Measurements from ENCODE around the gene PPID.
"Not testable (repeated sequence)": the region's sequence is repeated elsewhere in the genome, so short reads cannot be mapped to it uniquely, and the experiment has no call there.

PPID gene

DNA sequence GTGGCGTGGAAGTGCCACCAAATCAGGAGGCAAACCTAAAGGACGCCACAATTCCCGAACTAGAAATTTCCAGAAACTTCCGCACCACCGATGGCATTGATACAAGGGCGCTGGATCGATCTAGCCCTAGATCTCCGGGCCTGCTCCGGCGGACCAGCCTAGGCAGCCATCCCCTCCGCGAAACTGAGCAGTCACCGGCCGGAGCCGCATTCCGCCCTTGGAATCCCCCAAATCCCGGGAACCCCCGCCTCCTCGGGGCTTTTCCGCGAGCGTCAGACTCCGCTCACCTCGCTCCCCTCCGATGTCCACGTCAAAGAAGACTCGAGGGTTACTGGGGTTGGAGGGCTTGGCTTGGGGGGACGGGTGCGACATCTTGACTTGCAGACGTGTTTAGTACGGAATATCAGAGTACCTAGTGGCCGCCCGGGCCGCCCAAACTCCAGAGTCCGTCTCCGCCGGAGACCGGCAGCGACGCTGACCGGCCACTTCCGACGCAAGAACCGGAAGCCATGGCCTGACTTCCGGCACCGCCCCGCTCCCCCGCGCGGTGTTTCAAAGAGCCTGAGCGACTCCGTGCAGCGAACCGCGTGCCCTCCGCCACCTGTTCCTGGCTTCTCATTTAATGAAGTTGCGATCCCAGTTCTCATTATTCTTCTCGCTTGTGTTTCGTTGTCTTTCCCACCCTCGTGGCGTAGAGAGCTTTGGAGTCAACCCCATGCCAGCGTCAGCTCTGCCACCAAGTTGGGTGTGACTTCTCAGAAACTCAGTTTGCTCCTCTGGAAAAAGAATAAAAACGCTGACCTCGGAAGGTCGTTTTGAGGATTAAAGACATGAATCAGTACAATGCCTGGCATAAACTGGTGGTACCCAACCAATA, at the start of gene PPID:
Gene PPID (minus strand): TSS at position 480 of the 877 bp plus-strand sequence. CDS start 108 bp downstream, at position 372.
- peak; percentile 77 for DNase-seq (ENCODE audit: low spot score)

DNA sequence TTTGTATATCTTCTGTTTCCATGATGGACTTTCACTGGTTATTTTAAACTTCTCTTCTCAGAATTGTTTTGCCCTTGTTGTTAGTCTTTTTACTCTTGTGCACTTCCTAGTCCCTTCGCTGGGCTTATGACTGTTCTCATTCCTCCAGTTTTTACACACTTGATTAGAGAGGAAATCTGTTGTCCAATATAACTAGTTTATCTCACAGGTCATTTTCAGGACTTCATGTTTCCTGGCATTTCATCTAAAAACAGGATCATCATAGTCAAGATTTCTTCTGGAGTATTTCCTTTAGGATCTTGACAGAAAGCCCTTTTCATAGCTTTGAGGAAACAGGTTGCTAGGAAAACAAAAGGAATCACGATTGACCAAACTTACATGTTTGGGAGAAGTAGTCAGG, 48.6 kb upstream of the PPID start:
- DNase-seq (ENCODE audit: low spot score), result no peak

DNA sequence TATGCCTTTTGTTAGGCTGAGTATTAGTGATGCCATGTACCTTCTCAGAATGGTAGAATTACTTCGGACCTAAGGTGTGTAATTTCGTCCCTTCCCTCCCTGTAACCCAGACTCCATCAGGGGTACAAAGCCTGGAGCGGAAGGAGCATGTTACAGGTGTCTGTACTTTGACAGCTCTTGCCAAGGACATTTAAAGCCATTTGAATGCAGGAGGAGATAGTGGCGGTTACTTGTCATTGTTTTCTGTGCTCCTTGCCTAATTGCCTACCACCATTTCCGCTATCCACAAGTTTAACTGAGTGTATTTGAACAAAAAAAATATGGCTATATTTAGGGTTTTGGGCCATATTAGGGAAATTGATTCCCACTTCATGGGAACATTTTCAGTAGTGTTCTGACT, 47.5 kb upstream of the PPID start:
- no peak for DNase-seq (ENCODE audit: low spot score)

GRCh38 chr4:158769175-158769921, 46.2 kb upstream of the PPID start:
- DNase-seq (ENCODE audit: low spot score), result peak; percentile 42

- peak; percentile 65 for DNase-seq (ENCODE audit: low spot score)
Measured at GRCh38 chr4:158768555-158769174, 45.5 kb upstream of the PPID start, which contains the start of gene FNIP2. Gene FNIP2, plus strand, starts transcription at chr4:158769026. Its CDS starts 187 bp downstream, at chr4:158769213.

- no peak for DNase-seq (ENCODE audit: low spot score)
Measured at GRCh38 chr4:158767451-158767850, 44.3 kb upstream of the PPID start.

DNA sequence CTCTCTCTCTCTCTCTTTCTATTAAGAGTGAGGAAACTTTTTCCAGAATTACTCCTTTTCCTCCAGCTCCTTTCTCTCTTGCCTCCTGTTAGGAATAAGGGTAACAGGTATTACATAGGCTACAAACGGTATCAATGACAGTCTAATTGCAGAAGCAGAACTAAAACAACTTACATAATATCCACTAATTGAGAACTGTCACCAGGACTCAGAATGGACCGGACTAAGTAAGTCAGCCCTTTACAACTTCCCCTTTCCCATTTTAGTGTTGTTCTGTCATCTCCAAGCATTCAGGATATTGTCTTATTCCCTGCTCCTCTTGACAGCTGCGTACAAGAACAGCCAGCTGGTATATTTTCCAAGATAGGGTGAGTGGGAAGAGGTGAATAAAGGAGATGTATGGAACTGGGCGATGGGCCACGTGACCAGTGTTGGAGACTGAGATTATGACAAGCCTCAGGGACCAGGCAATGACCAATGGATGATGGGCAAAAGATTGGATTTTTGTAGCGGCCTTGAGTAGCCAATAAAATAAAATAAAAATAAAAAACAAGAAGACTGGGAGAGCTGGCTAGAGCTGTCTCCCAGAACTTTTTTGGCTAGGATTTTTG, 43.3 kb upstream of the PPID start:
- no peak for DNase-seq (ENCODE audit: low spot score)

- no peak for DNase-seq (ENCODE audit: low spot score)
Measured at GRCh38 chr4:158763462-158763861, 40.3 kb upstream of the PPID start.

DNA sequence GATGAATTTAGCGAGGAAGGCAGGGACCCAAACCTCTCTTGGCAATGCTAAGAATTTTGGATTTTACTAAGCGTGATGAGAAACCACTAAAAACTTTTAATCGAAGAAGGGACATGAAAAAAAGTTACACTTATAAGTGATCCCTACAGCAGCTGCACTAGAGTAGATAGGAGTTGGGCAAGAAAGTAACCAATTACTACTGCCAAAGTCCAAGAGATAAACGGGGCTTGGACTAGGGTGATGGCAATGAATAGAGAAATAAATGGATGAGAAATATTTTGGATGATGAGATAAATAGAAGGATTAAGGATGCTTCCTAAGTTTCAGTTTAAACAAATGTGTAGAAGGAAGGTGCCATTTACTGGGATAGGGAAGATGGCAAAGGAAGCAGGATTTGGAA, 39.4 kb upstream of the PPID start:
- no peak for DNase-seq (ENCODE audit: low spot score)

DNA sequence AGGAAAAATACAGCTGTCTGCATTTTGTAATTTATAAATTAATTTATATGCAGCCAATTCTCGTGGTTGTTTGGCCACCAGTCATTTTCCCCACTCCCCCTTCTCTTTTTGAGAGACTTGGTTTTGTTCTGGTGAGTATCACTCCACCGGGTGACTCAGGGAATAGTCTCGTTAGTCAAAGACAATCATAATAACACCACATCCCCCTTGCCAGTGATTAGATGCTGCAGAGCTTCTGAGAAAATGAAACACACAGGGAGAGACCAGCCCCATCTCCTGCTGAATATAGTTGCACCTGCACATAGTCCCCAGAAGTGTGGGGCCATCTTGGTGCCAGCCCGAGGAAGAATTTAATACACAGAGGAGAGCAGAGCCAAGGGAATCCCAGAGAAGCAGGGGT, 37.7 kb upstream of the PPID start:
- DNase-seq (ENCODE audit: low spot score), result no peak

- DNase-seq (ENCODE audit: low spot score), result not testable (repeated sequence)
Measured at GRCh38 chr4:158759539-158759938, 36.3 kb upstream of the PPID start.

GRCh38 chr4:158758703-158759102, 35.5 kb upstream of the PPID start:
- DNase-seq (ENCODE audit: low spot score), result no peak

DNA sequence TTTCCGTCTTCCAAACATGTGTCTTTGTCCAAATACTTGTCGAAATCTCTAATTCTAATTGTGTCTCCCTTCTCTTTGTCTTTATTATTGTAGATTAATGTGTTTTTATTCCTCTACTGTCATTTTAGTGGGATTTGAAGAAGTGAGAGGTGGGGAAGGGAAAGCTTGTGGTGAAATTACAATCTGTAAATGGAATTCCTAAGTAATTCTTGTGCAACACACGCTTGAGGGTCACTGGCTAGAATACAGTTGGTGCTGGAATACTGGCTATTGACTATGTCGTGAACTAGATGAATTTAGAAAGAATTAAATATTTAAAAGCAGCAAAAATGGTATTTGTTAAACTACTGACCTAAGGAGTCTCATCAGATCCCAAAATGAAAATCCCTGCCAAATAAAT, 34.9 kb upstream of the PPID start:
- no peak for DNase-seq (ENCODE audit: low spot score)

GRCh38 chr4:158756588-158756987, 33.4 kb upstream of the PPID start:
- DNase-seq (ENCODE audit: low spot score), result no peak

- not testable (repeated sequence) for DNase-seq (ENCODE audit: low spot score)
Measured at GRCh38 chr4:158755819-158756218, 32.6 kb upstream of the PPID start.

- no peak for DNase-seq (ENCODE audit: low spot score)
Measured at GRCh38 chr4:158754385-158755180, 31.4 kb upstream of the PPID start.

GRCh38 chr4:158750379-158750778, 27.2 kb upstream of the PPID start:
- DNase-seq (ENCODE audit: low spot score), result no peak

- not testable (repeated sequence) for DNase-seq (ENCODE audit: low spot score)
Measured at GRCh38 chr4:158746537-158746936, 23.3 kb upstream of the PPID start.

- DNase-seq (ENCODE audit: low spot score), result no peak
Measured at GRCh38 chr4:158741326-158742021, 18.3 kb upstream of the PPID start.

DNA sequence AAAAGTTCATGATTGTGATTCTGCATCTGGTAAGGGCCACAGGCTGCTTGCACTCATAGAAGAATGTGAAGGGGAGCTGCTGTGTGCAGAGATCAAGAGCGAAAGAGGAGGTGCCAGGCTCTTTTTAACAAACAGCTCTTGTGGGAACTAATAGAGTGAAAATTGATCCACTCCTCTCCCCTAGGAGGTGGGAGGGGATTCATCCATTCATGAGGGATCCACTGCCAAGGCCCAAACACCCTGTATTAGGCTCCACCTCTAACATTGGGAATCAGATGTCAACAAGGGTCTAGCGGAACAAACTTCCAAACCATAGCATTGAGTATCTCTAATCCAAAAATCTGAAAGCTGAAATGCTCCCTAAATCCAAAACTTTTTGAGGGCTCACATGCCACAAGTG, 16.4 kb upstream of the PPID start:
- no peak for DNase-seq (ENCODE audit: low spot score)

DNA sequence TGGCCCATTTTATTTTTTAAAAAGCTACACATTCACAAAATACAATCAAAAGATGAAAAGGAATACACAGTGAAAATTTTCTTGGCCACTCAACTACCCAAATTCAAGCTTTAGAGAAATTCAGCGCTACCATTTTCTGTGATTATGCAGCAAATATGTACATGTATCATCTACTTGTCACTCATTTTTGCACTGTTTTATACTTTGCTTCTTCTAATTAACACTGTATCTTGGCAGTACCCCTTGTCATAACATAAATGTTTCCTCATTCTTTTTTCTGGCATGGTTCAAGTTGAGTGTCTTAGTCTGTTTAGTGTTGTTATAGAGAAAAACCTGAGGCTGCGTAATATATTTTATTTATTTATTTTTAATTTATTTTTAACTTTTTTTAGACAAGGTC, 15.7 kb upstream of the PPID start:
- no peak for DNase-seq (ENCODE audit: low spot score)
